Measurements from ENCODE around the gene EZR.
"Not testable (repeated sequence)": the region's sequence is repeated elsewhere in the genome, so short reads cannot be mapped to it uniquely, and the experiment has no call there.

The EZR gene

GRCh38 chr6:158841358-158841757 is 22.2 kb upstream of the EZR start:
- no peaks in the 10 kb centered on the region for H3K36me3 ChIP-seq (ENCODE audit: control insufficient read depth, insufficient read depth, low read length)
- no peaks in the 10 kb centered on the region for H3K27me3 ChIP-seq (replicated peaks; ENCODE audit: control insufficient read depth, insufficient read depth, low read length, poor library complexity, severe bottlenecking)
- no peaks in the 10 kb centered on the region for H3K9me3 ChIP-seq (ENCODE audit: control insufficient read depth, low read length)
- H3K4me3 ChIP-seq (ENCODE audit: insufficient read depth, low read depth, low read length, poor library complexity, severe bottlenecking), result no peak overlapping the region
- DNase-seq, result no peak
- no peak overlapping the region for H3K27ac ChIP-seq (ENCODE audit: insufficient read depth, low read length, poor library complexity, severe bottlenecking)
- H3K4me1 ChIP-seq (ENCODE audit: control insufficient read depth, insufficient read depth, low read length, poor library complexity, severe bottlenecking), result no peaks in the 10 kb centered on the region

GRCh38 chr6:158840465-158840864 is 21.3 kb upstream of the EZR start:
- no peak overlapping the region for H3K27ac ChIP-seq (ENCODE audit: insufficient read depth, low read length, poor library complexity, severe bottlenecking)
- no peaks in the 10 kb centered on the region for H3K9me3 ChIP-seq (ENCODE audit: control insufficient read depth, low read length)
- no peaks in the 10 kb centered on the region for H3K36me3 ChIP-seq (ENCODE audit: control insufficient read depth, insufficient read depth, low read length)
- H3K4me1 ChIP-seq (ENCODE audit: control insufficient read depth, insufficient read depth, low read length, poor library complexity, severe bottlenecking), result no peaks in the 10 kb centered on the region
- no peak for DNase-seq
- H3K27me3 ChIP-seq (replicated peaks; ENCODE audit: control insufficient read depth, insufficient read depth, low read length, poor library complexity, severe bottlenecking), result no peaks in the 10 kb centered on the region
- H3K4me3 ChIP-seq (ENCODE audit: insufficient read depth, low read depth, low read length, poor library complexity, severe bottlenecking), result no peak overlapping the region

GRCh38 chr6:158839796-158840195 is 20.6 kb upstream of the EZR start:
- no peaks in the 10 kb centered on the region for H3K4me1 ChIP-seq (ENCODE audit: control insufficient read depth, insufficient read depth, low read length, poor library complexity, severe bottlenecking)
- H3K9me3 ChIP-seq (ENCODE audit: control insufficient read depth, low read length), result no peaks in the 10 kb centered on the region
- H3K27me3 ChIP-seq (replicated peaks; ENCODE audit: control insufficient read depth, insufficient read depth, low read length, poor library complexity, severe bottlenecking), result no peaks in the 10 kb centered on the region
- no peak overlapping the region for H3K27ac ChIP-seq (ENCODE audit: insufficient read depth, low read length, poor library complexity, severe bottlenecking)
- no peak overlapping the region for H3K4me3 ChIP-seq (ENCODE audit: insufficient read depth, low read depth, low read length, poor library complexity, severe bottlenecking)
- DNase-seq, result no peak
- no peaks in the 10 kb centered on the region for H3K36me3 ChIP-seq (ENCODE audit: control insufficient read depth, insufficient read depth, low read length)

- not testable (repeated sequence) for H3K27ac ChIP-seq (ENCODE audit: insufficient read depth, low read length, poor library complexity, severe bottlenecking); H3K36me3 ChIP-seq (ENCODE audit: control insufficient read depth, insufficient read depth, low read length); H3K27me3 ChIP-seq (replicated peaks; ENCODE audit: control insufficient read depth, insufficient read depth, low read length, poor library complexity, severe bottlenecking); H3K4me1 ChIP-seq (ENCODE audit: control insufficient read depth, insufficient read depth, low read length, poor library complexity, severe bottlenecking); H3K9me3 ChIP-seq (ENCODE audit: control insufficient read depth, low read length); H3K4me3 ChIP-seq (ENCODE audit: insufficient read depth, low read depth, low read length, poor library complexity, severe bottlenecking); DNase-seq
These were observed 19.6 kb upstream of the EZR start for GRCh38 chr6:158838790-158839189.

GRCh38 chr6:158837684-158838625 is 18.8 kb upstream of the EZR start:
- Histone ChIP-seq H3K4me3 (ENCODE audit: insufficient read depth, low read depth, low read length, poor library complexity, severe bottlenecking) (no peak overlapping the region), H3K9me3 (ENCODE audit: control insufficient read depth, low read length) (no peaks in the 10 kb centered on the region), H3K27ac (ENCODE audit: insufficient read depth, low read length, poor library complexity, severe bottlenecking) (no peak overlapping the region), H3K36me3 (ENCODE audit: control insufficient read depth, insufficient read depth, low read length) (no peaks in the 10 kb centered on the region), H3K4me1 (ENCODE audit: control insufficient read depth, insufficient read depth, low read length, poor library complexity, severe bottlenecking) (no peaks in the 10 kb centered on the region), H3K27me3 (replicated peaks; ENCODE audit: control insufficient read depth, insufficient read depth, low read length, poor library complexity, severe bottlenecking) (no peaks in the 10 kb centered on the region)
- DNase-seq, result no peak

GRCh38 chr6:158836625-158837311 is 17.6 kb upstream of the EZR start:
- H3K36me3 ChIP-seq (ENCODE audit: control insufficient read depth, insufficient read depth, low read length), result no peaks in the 10 kb centered on the region
- H3K9me3 ChIP-seq (ENCODE audit: control insufficient read depth, low read length), result no peaks in the 10 kb centered on the region
- no peaks in the 10 kb centered on the region for H3K4me1 ChIP-seq (ENCODE audit: control insufficient read depth, insufficient read depth, low read length, poor library complexity, severe bottlenecking)

GRCh38 chr6:158835616-158836221 is 16.6 kb upstream of the EZR start:
- Histone ChIP-seq H3K27ac (ENCODE audit: insufficient read depth, low read length, poor library complexity, severe bottlenecking) (no peak overlapping the region), H3K9me3 (ENCODE audit: control insufficient read depth, low read length) (no peaks in the 10 kb centered on the region), H3K27me3 (replicated peaks; ENCODE audit: control insufficient read depth, insufficient read depth, low read length, poor library complexity, severe bottlenecking) (no peaks in the 10 kb centered on the region), H3K4me1 (ENCODE audit: control insufficient read depth, insufficient read depth, low read length, poor library complexity, severe bottlenecking) (no peaks in the 10 kb centered on the region), H3K4me3 (ENCODE audit: insufficient read depth, low read depth, low read length, poor library complexity, severe bottlenecking) (no peak overlapping the region), H3K36me3 (ENCODE audit: control insufficient read depth, insufficient read depth, low read length) (no peaks in the 10 kb centered on the region)
- no peak for DNase-seq

More at GRCh38 chr6:158836625-158837311, 17.6 kb upstream of the EZR start:
- no peak overlapping the region for H3K4me3 ChIP-seq (ENCODE audit: insufficient read depth, low read depth, low read length, poor library complexity, severe bottlenecking)
- H3K27ac ChIP-seq (ENCODE audit: insufficient read depth, low read length, poor library complexity, severe bottlenecking), result no peak overlapping the region
- DNase-seq, result no peak
- H3K27me3 ChIP-seq (replicated peaks; ENCODE audit: control insufficient read depth, insufficient read depth, low read length, poor library complexity, severe bottlenecking), result no peaks in the 10 kb centered on the region

GRCh38 chr6:158834675-158835385 is 15.7 kb upstream of the EZR start:
- Histone ChIP-seq H3K4me3 (ENCODE audit: insufficient read depth, low read depth, low read length, poor library complexity, severe bottlenecking) (no peak overlapping the region), H3K9me3 (ENCODE audit: control insufficient read depth, low read length) (no peaks in the 10 kb centered on the region), H3K27me3 (replicated peaks; ENCODE audit: control insufficient read depth, insufficient read depth, low read length, poor library complexity, severe bottlenecking) (no peaks in the 10 kb centered on the region), H3K36me3 (ENCODE audit: control insufficient read depth, insufficient read depth, low read length) (no peaks in the 10 kb centered on the region), H3K27ac (ENCODE audit: insufficient read depth, low read length, poor library complexity, severe bottlenecking) (no peak overlapping the region), H3K4me1 (ENCODE audit: control insufficient read depth, insufficient read depth, low read length, poor library complexity, severe bottlenecking) (no peaks in the 10 kb centered on the region)
- DNase-seq, result no peak

GRCh38 chr6:158832807-158833206 is 13.6 kb upstream of the EZR start:
- H3K27ac ChIP-seq (ENCODE audit: insufficient read depth, low read length, poor library complexity, severe bottlenecking); H3K36me3 ChIP-seq (ENCODE audit: control insufficient read depth, insufficient read depth, low read length); H3K4me1 ChIP-seq (ENCODE audit: control insufficient read depth, insufficient read depth, low read length, poor library complexity, severe bottlenecking); H3K9me3 ChIP-seq (ENCODE audit: control insufficient read depth, low read length); DNase-seq; H3K4me3 ChIP-seq (ENCODE audit: insufficient read depth, low read depth, low read length, poor library complexity, severe bottlenecking); H3K27me3 ChIP-seq (replicated peaks; ENCODE audit: control insufficient read depth, insufficient read depth, low read length, poor library complexity, severe bottlenecking): not testable (repeated sequence)
